ENCODE data around the gene LYVE1.

GRCh38 chr11:10520562-10520961 lies 47.9 kb downstream of the LYVE1 start:
- TF ChIP-seq CTCF (IDR thresholded peaks at IDR 0.05; ENCODE audit: insufficient read depth, low read depth, low read length) (no peak), EZH2 (IDR thresholded peaks at IDR 0.05; ENCODE audit: insufficient read depth, low read length) (no peak)

All from astrocyte (in vitro differentiated cells and primary cell).